ENCODE measurements around the gene CALR3. TPM values are rescaled to one million over a fixed set of nuclear protein-coding genes. Genes with fewer than 3 reads are reported as not detected.

CALR3 gene
- total and polyA plus RNA-seq, 10 of the 15 experiments (the other 5 are each of a cell fraction or from before 2014, with no cell fraction given) = 0.05 to 0.45 (median 0.12) TPM; not detected in 2

GRCh38 chr19:16495982-16496612 is at the start of gene CALR3, which contains the start of gene C19orf44 (continued):
- TF ChIP-seq IRF3 (IDR thresholded peaks at IDR 0.05) = peak; percentile 76; the same call in 1 of the 2 replicates
- TF ChIP-seq RFX5 (IDR thresholded peaks at IDR 0.05; ENCODE audit: low read depth, low read length) = 0 out of 2 replicates have a peak, but pooled peaks have one; percentile 46
- TF ChIP-seq CEBPZ (IDR thresholded peaks at IDR 0.05; ENCODE audit: low read depth, low read length) = no peak; the same call in 1 of the 2 replicates
- no peak for TF ChIP-seq CEBPB (IDR thresholded peaks at IDR 0.05; ENCODE audit: borderline replicate concordance in 1 of 2, low read depth in 2 of 2, low read length in 2 of 2)
- TF ChIP-seq SMAD1 (IDR thresholded peaks at IDR 0.05; ENCODE audit: low read depth, partially characterized antibody) = peak; percentile 35
- TF ChIP-seq IRF4 (IDR thresholded peaks at IDR 0.05; ENCODE audit: low read depth, low read length) = no peak
- no peak for TF ChIP-seq RELA (IDR thresholded peaks at IDR 0.05; ENCODE audit: borderline replicate concordance, partially characterized antibody)
- peak; percentile 95 for TF ChIP-seq PKNOX1 (IDR thresholded peaks at IDR 0.05)
- no peak; the same call in 1 of the 2 replicates for TF ChIP-seq TCF3 (IDR thresholded peaks at IDR 0.05; ENCODE audit: borderline replicate concordance, insufficient read depth, low read depth, low read length)
- TF ChIP-seq STAT3 (IDR thresholded peaks at IDR 0.05; ENCODE audit: low read depth, low read length) = no peak
- TF ChIP-seq MYC (IDR thresholded peaks at IDR 0.05; ENCODE audit: insufficient read depth, insufficient read length, insufficient replicate concordance, low read length, severe bottlenecking) = peak; percentile 24
- TF ChIP-seq CHD2 (IDR thresholded peaks at IDR 0.05; ENCODE audit: borderline replicate concordance, low read depth, low read length) = peak; percentile 95
- no peak for TF ChIP-seq ZBTB4 (CRISPR knock-in tag; IDR thresholded peaks at IDR 0.05)
- peak; percentile 25 for TF ChIP-seq E2F8 (IDR thresholded peaks at IDR 0.05; ENCODE audit: low read depth, partially characterized antibody)
- TF ChIP-seq ESRRA (IDR thresholded peaks at IDR 0.05; ENCODE audit: low read length) = peak; percentile 37; the same call in 1 of the 2 replicates
- no peak for TF ChIP-seq YBX1 (IDR thresholded peaks at IDR 0.05)
- TF ChIP-seq RB1 (IDR thresholded peaks at IDR 0.05; ENCODE audit: borderline replicate concordance) = no peak; the same call in 1 of the 2 replicates

All from GM12878 (cell line).